Upper lobe of left lung (tissue), 6 donors: Measurements from ENCODE around the gene IL1RN. TPM values are rescaled to one million over a fixed set of nuclear protein-coding genes. Genes with fewer than 3 reads are reported as not detected.

ENCODE experiments used
- ATAC-seq, 2 donors: fragments of 200-7000 bp; cut with Tn5 transposase; one replicate each; pipeline ENCODE4 v1.9.1; 2022; ENCODE audit warnings: mild to moderate bottlenecking in 2 of 2, moderate library complexity in 2 of 2; ENCODE audit not compliant: low FRiP score in 2 of 2
- DNase-seq, 2 donors: peaks; one replicate each; pipeline ENCODE4 v3.0.0-alpha.2; 2019 to 2020
- H3K27ac ChIP-seq, 4 donors: fragments of 200-600 bp; sonication (generic); one replicate each; pipeline ENCODE4 v1.5.1; 2016 to 2019
- H3K27me3 ChIP-seq, 4 donors: fragments of 200-600 bp; sonication (generic); one replicate each; pipeline ENCODE4 v1.5.1; 2017 to 2019
- H3K36me3 ChIP-seq, 4 donors: fragments of 200-600 bp; sonication (generic); one replicate each; pipeline ENCODE4 v1.5.1; 2016 to 2019
- H3K4me1 ChIP-seq, 4 donors: fragments of 200-600 bp; sonication (generic); one replicate each; pipeline ENCODE4 v1.5.1; 2018 to 2019
- H3K4me3 ChIP-seq, 4 donors: fragments of 200-600 bp; sonication (generic); one replicate each; pipeline ENCODE4 v1.5.1; 2017 to 2019; ENCODE audit warnings: mild to moderate bottlenecking in 2 of 4, moderate library complexity in 1 of 4
- H3K9me3 ChIP-seq, 4 donors: fragments of 200-600 bp; sonication (generic); one replicate each; pipeline ENCODE4 v1.5.1; 2018 to 2019
- CTCF ChIP-seq, 6 experiments: fragments of 450-650 bp in 4 of 6; fragments of 200-600 bp in 2 of 6; sonication (generic) in 2 of 6; IDR thresholded peaks; one replicate each; pipeline ENCODE4 v1.5.1; 2016 to 2019; ENCODE audit warnings: antibody characterized with exemption in 6 of 6
- EP300 ChIP-seq, 4 donors: sonication (generic); formaldehyde crosslinking; IDR thresholded peaks; one replicate each; pipeline ENCODE4 v1.5.1; 2017; ENCODE audit warnings: antibody characterized with exemption in 4 of 4, control low read depth in 2 of 4
- POLR2A ChIP-seq, 4 donors: fragments of 450-650 bp; IDR thresholded peaks; one replicate each; pipeline ENCODE4 v1.5.1; 2016 to 2017; ENCODE audit warnings: antibody characterized with exemption in 4 of 4, mild to moderate bottlenecking in 2 of 4
- POLR2AphosphoS5 ChIP-seq, 2 donors: sonication (generic); formaldehyde crosslinking; IDR thresholded peaks; one replicate each; pipeline ENCODE4 v1.5.1; 2017; ENCODE audit warnings: antibody characterized with exemption in 2 of 2
- WGBS, 2 donors: methylation state at CpG; one replicate each; pipeline ENCODE4 v1.1.5; 2017 to 2018; 5-methylcytosine and 5-hydroxymethylcytosine counted together
- total RNA-seq, 6 donors: library from RNA; depleted of rRNA in 4 of 6; stranded (reverse); fragments of >200 nt in 4 of 6; gene quantifications; one replicate each; pipeline versions ENCODE4 v1.1.0 to v1.2.1, GENCODE V29; 2016 to 2021
- donor health status: DM: no; HTN: no; CAD: no; lungs with moderate emphysema.
- donor health status: DM: no; HTN: yes; CAD: no; lungs with severe emphysema.

The IL1RN gene
- total RNA-seq, 6 donors from 2014 or later: 2.0 to 40.6 (median 7.9) TPM

GRCh38 chr2:113171334-113172075 lies 44.1 kb downstream of the IL1RN start:
- 85 to 92% methylated on average over 8 of the region's 8 CpGs for WGBS, 2 donors

GRCh38 chr2:113172721-113173541 lies 45.5 kb downstream of the IL1RN start:
- peaks cover 3 to 25% (median 18%) of the 10 kb centered on the region in 4 donors for H3K4me1 ChIP-seq
- peak overlapping the region in 1 of 4 donors; percentile 42 for H3K4me3 ChIP-seq
- ATAC-seq (no peak), DNase-seq (no peak)
- H3K36me3 ChIP-seq: no peaks in the 10 kb centered on the region
- 90 to 92% methylated on average over 13 to 16 of the region's 16 CpGs for WGBS, 2 donors
- H3K27ac ChIP-seq: peak overlapping the region; percentile 67 to 88 (median 79)
- TF ChIP-seq POLR2AphosphoS5 (IDR thresholded peaks at IDR 0.05) (no peak), EP300 (IDR thresholded peaks at IDR 0.05) (no peak), CTCF (IDR thresholded peaks at IDR 0.05) (no peak), POLR2A (IDR thresholded peaks at IDR 0.05) (no peak)
- no peaks in the 10 kb centered on the region for H3K9me3 ChIP-seq
- no peaks in the 10 kb centered on the region for H3K27me3 ChIP-seq

More at GRCh38 chr2:113171334-113172075, 44.1 kb downstream of the IL1RN start:
- Histone ChIP-seq H3K4me3 (no peak overlapping the region), H3K27ac (no peak overlapping the region), H3K4me1 (peaks cover 3 to 25% (median 19%) of the 10 kb centered on the region in 4 donors), H3K27me3 (no peaks in the 10 kb centered on the region), H3K36me3 (no peaks in the 10 kb centered on the region), H3K9me3 (no peaks in the 10 kb centered on the region)
- DNase-seq (no peak), ATAC-seq (no peak)
- TF ChIP-seq POLR2AphosphoS5 (IDR thresholded peaks at IDR 0.05) (no peak), POLR2A (IDR thresholded peaks at IDR 0.05) (no peak), CTCF (IDR thresholded peaks at IDR 0.05) (no peak), EP300 (IDR thresholded peaks at IDR 0.05) (no peak)

DNA sequence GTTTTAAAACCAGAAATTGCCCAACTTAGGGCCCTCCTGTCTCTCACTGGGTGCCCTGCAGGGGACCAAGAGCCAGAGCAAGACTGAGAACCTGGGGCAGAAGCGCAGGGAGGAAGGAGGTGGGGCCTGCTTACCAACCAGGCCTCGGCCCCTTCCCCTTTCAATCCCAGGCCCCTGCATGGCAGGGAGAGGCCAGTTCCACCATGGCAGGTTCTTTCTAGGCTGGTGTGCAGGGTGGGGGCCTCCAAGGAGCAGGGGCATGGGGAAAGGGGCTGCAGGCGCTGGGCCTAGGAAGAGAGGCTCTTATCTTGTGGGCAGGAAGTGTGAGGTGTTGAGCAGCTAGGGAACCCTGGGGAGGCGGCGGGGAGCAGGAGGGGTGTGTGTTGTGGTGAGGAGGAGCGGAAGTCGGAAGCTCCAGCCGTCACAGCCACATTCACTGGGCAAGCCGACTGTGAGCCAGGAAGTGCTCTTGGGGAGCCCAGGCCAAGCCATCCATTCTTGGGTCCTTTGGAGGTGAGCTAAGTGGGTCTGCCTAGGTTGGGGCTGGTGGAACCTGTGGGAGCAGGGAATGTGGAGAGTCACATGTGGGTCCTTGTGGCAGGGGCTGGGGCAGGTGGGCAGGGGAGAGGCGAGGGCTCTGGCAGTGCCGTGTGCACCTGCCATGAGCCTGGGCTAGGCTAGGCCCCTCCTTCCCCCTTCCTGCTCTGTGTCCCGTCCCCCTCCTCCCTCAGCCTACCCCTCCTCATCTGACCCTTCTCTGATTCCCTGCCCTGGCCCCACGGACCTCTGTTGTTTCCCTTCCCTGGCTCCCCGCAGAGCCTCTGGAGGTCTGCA lies 46.4 kb downstream of the IL1RN start, which contains the start of gene PSD4:
Gene PSD4, plus strand, starts transcription at position 430 of the 834 bp plus-strand sequence. CDS start 8,486 bp downstream, outside the sequence.
- peak; percentile 59 to 88 for DNase-seq
- Histone ChIP-seq H3K36me3 (no peaks in the 10 kb centered on the region), H3K27ac (peak within 1 kb of the TSS; percentile 67 to 88 (median 79)), H3K9me3 (no peaks in the 10 kb centered on the region), H3K4me1 (peaks cover 3 to 31% (median 19%) of the 10 kb centered on the region in 4 donors), H3K4me3 (peak within 1 kb of the TSS; percentile 14 to 50 (median 38)), H3K27me3 (no peaks in the 10 kb centered on the region)
- ATAC-seq: peak; percentile 82 to 88
- WGBS, 2 donors: 49 to 57% methylated on average over 13 to 14 of the region's 14 CpGs
- TF ChIP-seq EP300 (IDR thresholded peaks at IDR 0.05) (no peak), POLR2AphosphoS5 (IDR thresholded peaks at IDR 0.05) (peak; percentile 10 to 71), CTCF (IDR thresholded peaks at IDR 0.05) (no peak), POLR2A (IDR thresholded peaks at IDR 0.05) (peak in 1 of 4 donors; percentile 57)

GRCh38 chr2:113174376-113174750 lies 47.0 kb downstream of the IL1RN start:
- H3K27ac ChIP-seq: peak overlapping the region; percentile 67 to 88 (median 79)
- ATAC-seq: no peak
- peaks cover 4 to 31% (median 21%) of the 10 kb centered on the region in 4 donors for H3K4me1 ChIP-seq
- TF ChIP-seq POLR2AphosphoS5 (IDR thresholded peaks at IDR 0.05): no peak
- no peak for TF ChIP-seq EP300 (IDR thresholded peaks at IDR 0.05)
- no peak for TF ChIP-seq CTCF (IDR thresholded peaks at IDR 0.05)
- no peak for TF ChIP-seq POLR2A (IDR thresholded peaks at IDR 0.05)
- no peaks in the 10 kb centered on the region for H3K27me3 ChIP-seq
- peak overlapping the region in 3 of 4 donors; percentile 35 to 50 (median 42) for H3K4me3 ChIP-seq
- H3K9me3 ChIP-seq: no peaks in the 10 kb centered on the region
- no peaks in the 10 kb centered on the region for H3K36me3 ChIP-seq
- DNase-seq: no peak
- WGBS, 2 donors: 56 to 100% methylated on average over 1 to 3 of the region's 3 CpGs
